ENCODE data around the gene ZKSCAN5.
A peak's percentile ranks its signal among the peaks of the same experiment; 100 is the strongest.

The ZKSCAN5 gene

DNA sequence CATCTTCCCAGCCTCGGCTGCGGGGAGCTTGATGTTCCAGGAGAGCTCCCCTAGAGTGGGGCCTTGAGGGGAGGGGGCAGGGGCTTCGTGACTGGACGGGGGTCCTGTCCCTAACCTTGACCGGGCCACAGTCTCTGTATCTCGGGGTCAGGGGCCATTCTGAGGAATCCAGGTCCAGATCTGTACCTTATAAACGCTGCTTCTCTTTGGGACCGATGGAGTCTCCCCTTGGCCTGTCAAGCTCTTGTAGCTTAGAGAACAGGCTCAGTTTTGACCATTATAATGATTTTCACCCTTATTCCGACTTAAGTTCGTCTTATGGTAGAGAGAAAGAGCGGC is 831 bp downstream of the ZKSCAN5 start:
- DNase-seq (ENCODE audit: low read depth), result no peak
- TF ChIP-seq, protein P1, sequence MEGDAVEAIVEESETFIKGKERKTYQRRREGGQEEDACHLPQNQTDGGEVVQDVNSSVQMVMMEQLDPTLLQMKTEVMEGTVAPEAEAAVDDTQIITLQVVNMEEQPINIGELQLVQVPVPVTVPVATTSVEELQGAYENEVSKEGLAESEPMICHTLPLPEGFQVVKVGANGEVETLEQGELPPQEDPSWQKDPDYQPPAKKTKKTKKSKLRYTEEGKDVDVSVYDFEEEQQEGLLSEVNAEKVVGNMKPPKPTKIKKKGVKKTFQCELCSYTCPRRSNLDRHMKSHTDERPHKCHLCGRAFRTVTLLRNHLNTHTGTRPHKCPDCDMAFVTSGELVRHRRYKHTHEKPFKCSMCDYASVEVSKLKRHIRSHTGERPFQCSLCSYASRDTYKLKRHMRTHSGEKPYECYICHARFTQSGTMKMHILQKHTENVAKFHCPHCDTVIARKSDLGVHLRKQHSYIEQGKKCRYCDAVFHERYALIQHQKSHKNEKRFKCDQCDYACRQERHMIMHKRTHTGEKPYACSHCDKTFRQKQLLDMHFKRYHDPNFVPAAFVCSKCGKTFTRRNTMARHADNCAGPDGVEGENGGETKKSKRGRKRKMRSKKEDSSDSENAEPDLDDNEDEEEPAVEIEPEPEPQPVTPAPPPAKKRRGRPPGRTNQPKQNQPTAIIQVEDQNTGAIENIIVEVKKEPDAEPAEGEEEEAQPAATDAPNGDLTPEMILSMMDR (IDR thresholded peaks at IDR 0.05; ENCODE audit: low read depth, low read length, missing control alignments), result no peak
- peak overlapping the region; percentile 82 for H3K4me3 ChIP-seq (ENCODE audit: low read depth, low read length)

DNA sequence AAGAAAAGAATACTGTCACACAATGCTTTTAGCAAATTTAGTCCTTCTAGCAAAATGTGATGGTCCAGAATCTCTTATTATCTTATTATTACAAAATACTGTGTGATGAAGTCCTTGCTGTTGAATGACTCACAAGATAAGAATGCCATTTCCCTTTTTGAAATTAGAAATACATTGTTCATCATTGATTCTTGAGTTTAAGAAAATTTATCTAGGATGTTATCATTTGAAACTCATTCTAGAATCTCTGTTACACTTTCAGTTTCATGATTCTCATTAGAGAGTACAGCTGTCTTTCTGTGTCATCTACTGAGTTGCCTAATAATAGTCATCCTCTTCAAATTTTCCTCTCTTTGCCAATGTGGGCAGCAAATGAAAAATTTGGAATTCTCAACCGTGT is 9.6 kb downstream of the ZKSCAN5 start:
- H3K4me3 ChIP-seq (ENCODE audit: low read depth, low read length), result no peak overlapping the region
- DNase-seq (ENCODE audit: low read depth), result no peak
- TF ChIP-seq, protein P1 (IDR thresholded peaks at IDR 0.05; ENCODE audit: low read depth, low read length, missing control alignments), result no peak

DNA sequence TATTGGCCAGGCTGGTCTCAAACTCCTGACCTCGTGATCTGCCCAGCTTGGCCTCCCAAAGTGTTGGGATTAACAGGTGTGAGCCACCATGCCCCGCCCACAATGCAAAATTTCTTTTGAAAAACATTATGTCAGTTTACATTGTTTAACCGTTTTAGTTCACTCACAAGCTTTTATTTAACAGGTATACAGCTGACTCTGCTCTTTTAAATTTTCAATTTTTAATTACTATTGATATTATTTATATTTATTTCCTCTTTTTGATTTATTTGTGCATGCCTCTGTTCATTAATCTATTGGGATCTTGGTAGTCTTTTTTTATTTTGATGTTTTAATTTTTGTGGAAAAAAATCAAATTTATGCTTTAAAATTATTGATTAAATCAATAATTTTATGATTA is 16.9 kb downstream of the ZKSCAN5 start:
- no peak overlapping the region for H3K4me3 ChIP-seq (ENCODE audit: low read depth, low read length)
- no peak for DNase-seq (ENCODE audit: low read depth)
- TF ChIP-seq, protein P1 (IDR thresholded peaks at IDR 0.05; ENCODE audit: low read depth, low read length, missing control alignments), result no peak

DNA sequence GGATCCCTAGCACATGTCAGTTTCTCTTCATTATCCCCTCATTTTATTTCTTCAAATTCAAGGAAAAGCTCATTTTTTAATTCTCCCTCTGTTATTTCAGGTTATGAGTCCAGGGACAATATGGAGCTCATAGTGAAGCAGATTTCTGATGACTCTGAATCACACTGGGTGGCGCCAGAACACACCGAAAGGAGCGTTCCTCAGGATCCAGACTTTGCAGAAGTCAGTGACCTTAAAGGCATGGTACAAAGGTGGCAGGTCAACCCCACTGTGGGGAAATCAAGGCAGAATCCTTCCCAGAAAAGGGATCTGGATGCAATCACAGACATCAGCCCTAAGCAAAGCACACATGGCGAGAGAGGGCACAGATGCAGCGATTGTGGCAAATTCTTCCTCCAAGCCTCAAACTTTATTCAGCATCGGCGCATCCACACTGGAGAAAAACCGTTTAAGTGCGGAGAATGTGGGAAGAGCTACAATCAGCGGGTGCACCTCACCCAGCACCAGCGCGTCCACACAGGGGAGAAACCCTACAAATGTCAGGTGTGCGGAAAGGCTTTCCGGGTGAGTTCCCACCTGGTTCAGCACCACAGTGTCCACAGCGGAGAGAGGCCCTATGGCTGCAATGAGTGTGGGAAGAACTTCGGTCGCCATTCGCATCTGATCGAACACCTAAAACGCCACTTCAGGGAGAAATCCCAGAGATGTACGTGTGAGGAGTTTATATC is 21.4 kb downstream of the ZKSCAN5 start:
- DNase-seq (ENCODE audit: low read depth), result no peak
- H3K4me3 ChIP-seq (ENCODE audit: low read depth, low read length), result no peak overlapping the region
- TF ChIP-seq, protein P1 (IDR thresholded peaks at IDR 0.05; ENCODE audit: low read depth, low read length, missing control alignments), result no peak

DNA sequence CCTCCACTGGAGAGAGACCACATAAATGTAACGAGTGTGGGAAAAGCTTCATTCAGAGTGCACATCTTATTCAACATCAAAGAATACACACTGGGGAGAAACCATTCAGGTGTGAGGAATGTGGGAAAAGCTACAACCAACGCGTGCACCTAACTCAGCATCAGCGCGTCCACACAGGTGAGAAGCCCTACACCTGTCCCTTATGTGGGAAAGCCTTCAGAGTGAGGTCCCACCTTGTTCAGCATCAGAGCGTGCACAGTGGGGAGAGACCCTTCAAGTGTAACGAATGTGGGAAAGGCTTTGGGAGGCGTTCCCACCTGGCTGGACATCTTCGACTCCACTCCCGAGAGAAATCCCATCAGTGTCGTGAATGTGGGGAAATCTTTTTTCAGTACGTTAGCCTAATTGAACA is 26.9 kb downstream of the ZKSCAN5 start:
- DNase-seq (ENCODE audit: low read depth), result no peak
- TF ChIP-seq, protein P1 (IDR thresholded peaks at IDR 0.05; ENCODE audit: low read depth, low read length, missing control alignments), result no peak
- H3K4me3 ChIP-seq (ENCODE audit: low read depth, low read length), result no peak overlapping the region

DNA sequence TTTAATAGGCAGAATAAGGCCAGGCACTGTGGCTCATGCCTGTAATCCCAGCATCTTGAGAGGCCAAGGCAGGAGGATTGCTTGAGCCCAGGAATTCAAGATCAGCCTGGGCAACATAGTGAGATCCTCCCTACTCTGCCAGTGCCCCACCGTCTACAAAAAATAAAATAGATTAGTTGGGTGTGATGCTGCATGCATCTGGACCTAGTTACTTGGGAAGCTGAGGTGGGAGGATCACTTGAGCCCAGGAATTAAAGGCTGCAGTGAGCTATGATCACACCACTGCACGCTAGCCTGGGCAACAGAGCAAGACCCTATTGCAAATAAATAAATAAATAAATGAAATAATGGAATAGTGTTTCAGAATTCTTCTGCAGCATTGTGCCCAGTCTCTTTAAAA is 31.2 kb downstream of the ZKSCAN5 start:
- H3K4me3 ChIP-seq (ENCODE audit: low read depth, low read length), result no peak overlapping the region
- TF ChIP-seq, protein P1 (IDR thresholded peaks at IDR 0.05; ENCODE audit: low read depth, low read length, missing control alignments), result no peak

DNA sequence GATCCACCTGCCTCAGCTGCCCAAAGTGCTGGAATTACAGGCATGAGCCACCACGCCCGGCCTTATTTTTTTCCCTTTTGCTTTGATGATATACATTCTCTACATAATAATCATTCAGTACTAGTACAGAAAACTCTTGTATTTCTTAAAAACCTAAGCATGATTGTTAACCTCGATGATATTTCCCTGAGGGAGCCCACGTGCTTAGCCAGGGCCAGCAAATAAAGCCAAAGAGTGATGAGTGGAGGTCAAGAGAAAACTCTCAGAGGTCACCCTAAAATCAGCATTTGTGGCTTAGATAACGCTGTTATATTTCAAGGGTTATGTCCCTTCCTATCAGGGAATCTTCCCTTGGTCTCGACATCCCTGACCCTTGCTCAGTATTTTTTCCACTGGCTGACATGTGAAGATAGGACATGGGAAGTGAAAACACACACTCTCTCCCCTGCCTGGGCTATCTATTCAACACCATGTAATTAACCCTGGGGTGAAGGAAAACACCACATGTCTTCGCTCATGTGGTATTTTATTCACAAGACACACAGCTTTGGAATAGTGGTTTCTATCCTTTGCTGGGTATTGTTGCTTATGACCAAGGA is 34.9 kb downstream of the ZKSCAN5 start:
- TF ChIP-seq, protein P1 (IDR thresholded peaks at IDR 0.05; ENCODE audit: low read depth, low read length, missing control alignments), result no peak
- no peak for DNase-seq (ENCODE audit: low read depth)
- H3K4me3 ChIP-seq (ENCODE audit: low read depth, low read length), result no peak overlapping the region

More for the DNA sequence above, 31.2 kb downstream of the ZKSCAN5 start:
- DNase-seq (ENCODE audit: low read depth), result no peak
